ENCODE results near the gene KANK2.
"Not testable (repeated sequence)": the region's sequence is repeated elsewhere in the genome, so short reads cannot be mapped to it uniquely, and the experiment has no call there.

The KANK2 gene

GRCh38 chr19:11166281-11167142 is 30.8 kb downstream of the KANK2 start:
- no peak overlapping the region for H3K9ac ChIP-seq (ENCODE audit: insufficient read length)
- no peak overlapping the region for H3K4me3 ChIP-seq
- peaks cover 31% of the 10 kb centered on the region; the same call in 1 of the 2 replicates for H3K36me3 ChIP-seq (ENCODE audit: insufficient read depth, low read length)
- H3K27ac ChIP-seq: no peak overlapping the region
- H3K9me3 ChIP-seq (ENCODE audit: low read depth, low read length): no peaks in the 10 kb centered on the region
- TF ChIP-seq EZH2 (IDR thresholded peaks at IDR 0.05) (no peak), POLR2AphosphoS5 (IDR thresholded peaks at IDR 0.05; ENCODE audit: borderline replicate concordance, low read depth, low read length) (no peak), FOXP2 (optimal IDR thresholded peaks at IDR 0.05; ENCODE audit: control extremely low read depth, extremely low read length, insufficient read depth) (no peak)
- DNase-seq (ENCODE audit: low read depth, low spot score): no peak

- TF ChIP-seq POLR2AphosphoS5 (IDR thresholded peaks at IDR 0.05; ENCODE audit: borderline replicate concordance, low read depth, low read length) (no peak), EZH2 (IDR thresholded peaks at IDR 0.05) (no peak), FOXP2 (optimal IDR thresholded peaks at IDR 0.05; ENCODE audit: control extremely low read depth, extremely low read length, insufficient read depth) (no peak)
- Histone ChIP-seq H3K36me3 (ENCODE audit: insufficient read depth, low read length) (peaks cover 30% of the 10 kb centered on the region; the same call in 1 of the 2 replicates), H3K9ac (ENCODE audit: insufficient read length) (no peak overlapping the region), H3K27ac (no peak overlapping the region), H3K4me3 (no peak overlapping the region), H3K9me3 (ENCODE audit: low read depth, low read length) (no peaks in the 10 kb centered on the region)
- no peak for DNase-seq (ENCODE audit: low read depth, low spot score)
These were observed 31.8 kb downstream of the KANK2 start for GRCh38 chr19:11165486-11166030.

GRCh38 chr19:11164879-11165406 is 32.4 kb downstream of the KANK2 start:
- H3K9ac ChIP-seq (ENCODE audit: insufficient read length): no peak overlapping the region
- peaks cover 24% of the 10 kb centered on the region; the same call in 1 of the 2 replicates for H3K36me3 ChIP-seq (ENCODE audit: insufficient read depth, low read length)
- H3K4me3 ChIP-seq: no peak overlapping the region
- H3K9me3 ChIP-seq (ENCODE audit: low read depth, low read length): no peaks in the 10 kb centered on the region
- no peak for DNase-seq (ENCODE audit: low read depth, low spot score)
- TF ChIP-seq POLR2AphosphoS5 (IDR thresholded peaks at IDR 0.05; ENCODE audit: borderline replicate concordance, low read depth, low read length) (no peak), EZH2 (IDR thresholded peaks at IDR 0.05) (no peak), FOXP2 (optimal IDR thresholded peaks at IDR 0.05; ENCODE audit: control extremely low read depth, extremely low read length, insufficient read depth) (no peak)
- H3K27ac ChIP-seq: 0 out of 2 replicates have a peak overlapping the region, but pooled peaks have one; percentile 19

GRCh38 chr19:11164296-11164695 is 33.0 kb downstream of the KANK2 start:
- TF ChIP-seq POLR2AphosphoS5 (IDR thresholded peaks at IDR 0.05; ENCODE audit: borderline replicate concordance, low read depth, low read length) (no peak), FOXP2 (optimal IDR thresholded peaks at IDR 0.05; ENCODE audit: control extremely low read depth, extremely low read length, insufficient read depth) (no peak), EZH2 (IDR thresholded peaks at IDR 0.05) (no peak)
- H3K4me3 ChIP-seq: no peak overlapping the region

GRCh38 chr19:11160440-11160768 is 36.9 kb downstream of the KANK2 start:
- H3K27ac ChIP-seq; H3K9ac ChIP-seq (ENCODE audit: insufficient read length); DNase-seq (ENCODE audit: low read depth, low spot score): not testable (repeated sequence)

More at GRCh38 chr19:11164296-11164695, 33.0 kb downstream of the KANK2 start:
- peaks cover 21% of the 10 kb centered on the region; the same call in 1 of the 2 replicates for H3K36me3 ChIP-seq (ENCODE audit: insufficient read depth, low read length)
- no peak for DNase-seq (ENCODE audit: low read depth, low spot score)
- no peaks in the 10 kb centered on the region for H3K9me3 ChIP-seq (ENCODE audit: low read depth, low read length)
- no peak overlapping the region for H3K27ac ChIP-seq
- H3K9ac ChIP-seq (ENCODE audit: insufficient read length): no peak overlapping the region

GRCh38 chr19:11159598-11160439 is 37.5 kb downstream of the KANK2 start:
- Histone ChIP-seq H3K9ac (ENCODE audit: insufficient read length) (no peak overlapping the region), H3K9me3 (ENCODE audit: low read depth, low read length) (no peaks in the 10 kb centered on the region), H3K27ac (no peak overlapping the region), H3K4me3 (no peak overlapping the region), H3K36me3 (ENCODE audit: insufficient read depth, low read length) (no peaks in the 10 kb centered on the region)
- no peak for DNase-seq (ENCODE audit: low read depth, low spot score)
- TF ChIP-seq EZH2 (IDR thresholded peaks at IDR 0.05) (no peak), FOXP2 (optimal IDR thresholded peaks at IDR 0.05; ENCODE audit: control extremely low read depth, extremely low read length, insufficient read depth) (no peak), POLR2AphosphoS5 (IDR thresholded peaks at IDR 0.05; ENCODE audit: borderline replicate concordance, low read depth, low read length) (no peak)

More at GRCh38 chr19:11160440-11160768, 36.9 kb downstream of the KANK2 start:
- not testable (repeated sequence) for H3K4me3 ChIP-seq; H3K9me3 ChIP-seq (ENCODE audit: low read depth, low read length); H3K36me3 ChIP-seq (ENCODE audit: insufficient read depth, low read length)

- H3K9ac ChIP-seq (ENCODE audit: insufficient read length): peak within 1 kb of the TSS; percentile 83
- H3K36me3 ChIP-seq (ENCODE audit: insufficient read depth, low read length): peaks cover 11% of the 10 kb centered on the region; the same call in 1 of the 2 replicates
- H3K4me3 ChIP-seq: peak within 1 kb of the TSS; percentile 88
- TF ChIP-seq FOXP2 (optimal IDR thresholded peaks at IDR 0.05; ENCODE audit: control extremely low read depth, extremely low read length, insufficient read depth) (no peak), EZH2 (IDR thresholded peaks at IDR 0.05) (no peak), POLR2AphosphoS5 (IDR thresholded peaks at IDR 0.05; ENCODE audit: borderline replicate concordance, low read depth, low read length) (peak; percentile 89)
- H3K9me3 ChIP-seq (ENCODE audit: low read depth, low read length): no peaks in the 10 kb centered on the region
- peak; percentile 97 for DNase-seq (ENCODE audit: low read depth, low spot score)
- peak within 1 kb of the TSS; percentile 63 for H3K27ac ChIP-seq
These were observed 41.8 kb downstream of the KANK2 start, which contains the start of gene SPC24 for GRCh38 chr19:11155373-11156120. SPC24 (minus strand) TSS chr19:11155782; CDS start chr19:11155776, 6 bp downstream.

Measured in SK-N-MC (cell line).